ENCODE data around the gene SCFD2.

Gene SCFD2

GRCh38 chr4:53122280-53123116 lies 243.4 kb downstream of the SCFD2 start:
- no peak for TF ChIP-seq TAF1 (IDR thresholded peaks at IDR 0.05; ENCODE audit: borderline replicate concordance, insufficient read depth, low read length)
- TF ChIP-seq POLR2AphosphoS5 (IDR thresholded peaks at IDR 0.05; ENCODE audit: low read depth, low read length), result no peak
- no peak for TF ChIP-seq FOXP2 (optimal IDR thresholded peaks at IDR 0.05; ENCODE audit: borderline replicate concordance, extremely low read depth, extremely low read length, insufficient read depth)
- TF ChIP-seq SIN3A (IDR thresholded peaks at IDR 0.05; ENCODE audit: borderline replicate concordance, insufficient read depth, low read length), result no peak
- no peak for TF ChIP-seq REST (IDR thresholded peaks at IDR 0.05; ENCODE audit: insufficient read depth in 1 of 2, low read depth in 2 of 2, low read length in 2 of 2)

- TF ChIP-seq TAF1 (IDR thresholded peaks at IDR 0.05; ENCODE audit: borderline replicate concordance, insufficient read depth, low read length), result no peak
Observed at GRCh38 chr4:53121264-53121865, 244.5 kb downstream of the SCFD2 start.

- TF ChIP-seq SIN3A (IDR thresholded peaks at IDR 0.05; ENCODE audit: borderline replicate concordance, insufficient read depth, low read length), result no peak
- no peak for TF ChIP-seq TAF1 (IDR thresholded peaks at IDR 0.05; ENCODE audit: borderline replicate concordance, insufficient read depth, low read length)
- TF ChIP-seq REST (IDR thresholded peaks at IDR 0.05; ENCODE audit: insufficient read depth in 1 of 2, low read depth in 2 of 2, low read length in 2 of 2), result no peak
- no peak for TF ChIP-seq FOXP2 (optimal IDR thresholded peaks at IDR 0.05; ENCODE audit: borderline replicate concordance, extremely low read depth, extremely low read length, insufficient read depth)
- TF ChIP-seq POLR2AphosphoS5 (IDR thresholded peaks at IDR 0.05; ENCODE audit: low read depth, low read length), result no peak
Observed at GRCh38 chr4:53120778-53121177, 245.1 kb downstream of the SCFD2 start.

GRCh38 chr4:53119680-53120079 lies 246.2 kb downstream of the SCFD2 start:
- TF ChIP-seq SIN3A (IDR thresholded peaks at IDR 0.05; ENCODE audit: borderline replicate concordance, insufficient read depth, low read length) (no peak), FOXP2 (optimal IDR thresholded peaks at IDR 0.05; ENCODE audit: borderline replicate concordance, extremely low read depth, extremely low read length, insufficient read depth) (no peak), POLR2AphosphoS5 (IDR thresholded peaks at IDR 0.05; ENCODE audit: low read depth, low read length) (no peak), REST (IDR thresholded peaks at IDR 0.05; ENCODE audit: insufficient read depth in 1 of 2, low read depth in 2 of 2, low read length in 2 of 2) (no peak), TAF1 (IDR thresholded peaks at IDR 0.05; ENCODE audit: borderline replicate concordance, insufficient read depth, low read length) (no peak)

GRCh38 chr4:53118676-53119075 lies 247.2 kb downstream of the SCFD2 start:
- TF ChIP-seq REST (IDR thresholded peaks at IDR 0.05; ENCODE audit: insufficient read depth in 1 of 2, low read depth in 2 of 2, low read length in 2 of 2) (no peak), FOXP2 (optimal IDR thresholded peaks at IDR 0.05; ENCODE audit: borderline replicate concordance, extremely low read depth, extremely low read length, insufficient read depth) (no peak), SIN3A (IDR thresholded peaks at IDR 0.05; ENCODE audit: borderline replicate concordance, insufficient read depth, low read length) (no peak), POLR2AphosphoS5 (IDR thresholded peaks at IDR 0.05; ENCODE audit: low read depth, low read length) (no peak), TAF1 (IDR thresholded peaks at IDR 0.05; ENCODE audit: borderline replicate concordance, insufficient read depth, low read length) (no peak)

Measured in PFSK-1 (cell line).